Measurements from ENCODE around the gene TEX53.

DNA sequence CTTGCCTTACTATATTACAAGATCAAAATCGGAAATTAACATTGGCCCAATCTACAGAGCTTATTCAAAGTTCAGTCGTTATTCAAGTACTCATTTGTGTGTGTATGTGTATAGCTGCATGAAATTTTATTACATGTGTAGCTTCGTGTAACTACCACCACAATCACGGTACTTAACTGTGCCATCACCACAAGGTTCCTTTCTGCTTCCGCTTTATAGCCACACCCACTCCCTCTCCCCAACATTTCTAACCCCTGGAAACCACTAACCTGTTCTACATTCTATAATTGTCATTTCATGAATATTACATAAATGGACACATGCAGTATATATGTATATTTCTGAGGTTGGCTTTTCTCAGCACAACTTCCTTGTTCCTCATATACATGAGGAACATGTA, 28.3 kb upstream of the TEX53 start:
- TF ChIP-seq, protein P1, sequence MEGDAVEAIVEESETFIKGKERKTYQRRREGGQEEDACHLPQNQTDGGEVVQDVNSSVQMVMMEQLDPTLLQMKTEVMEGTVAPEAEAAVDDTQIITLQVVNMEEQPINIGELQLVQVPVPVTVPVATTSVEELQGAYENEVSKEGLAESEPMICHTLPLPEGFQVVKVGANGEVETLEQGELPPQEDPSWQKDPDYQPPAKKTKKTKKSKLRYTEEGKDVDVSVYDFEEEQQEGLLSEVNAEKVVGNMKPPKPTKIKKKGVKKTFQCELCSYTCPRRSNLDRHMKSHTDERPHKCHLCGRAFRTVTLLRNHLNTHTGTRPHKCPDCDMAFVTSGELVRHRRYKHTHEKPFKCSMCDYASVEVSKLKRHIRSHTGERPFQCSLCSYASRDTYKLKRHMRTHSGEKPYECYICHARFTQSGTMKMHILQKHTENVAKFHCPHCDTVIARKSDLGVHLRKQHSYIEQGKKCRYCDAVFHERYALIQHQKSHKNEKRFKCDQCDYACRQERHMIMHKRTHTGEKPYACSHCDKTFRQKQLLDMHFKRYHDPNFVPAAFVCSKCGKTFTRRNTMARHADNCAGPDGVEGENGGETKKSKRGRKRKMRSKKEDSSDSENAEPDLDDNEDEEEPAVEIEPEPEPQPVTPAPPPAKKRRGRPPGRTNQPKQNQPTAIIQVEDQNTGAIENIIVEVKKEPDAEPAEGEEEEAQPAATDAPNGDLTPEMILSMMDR (IDR thresholded peaks at IDR 0.05 in 4 of 5, conservative IDR thresholded peaks at IDR 0.05 in 1 of 5), result no peak
- no peak for TF ChIP-seq POLR2A (IDR thresholded peaks at IDR 0.05)
